Loucy (cell line): ENCODE results near the gene POU3F1.

Source experiments
- H2AFZ ChIP-seq: fragments of 200-600 bp; sonication (generic); 2 replicates; pipeline ENCODE4 v1.6.0; 2016; ENCODE audit warnings: antibody characterized with exemption, mild to moderate bottlenecking, low read length, moderate library complexity
- H3F3A ChIP-seq: fragments of 200-600 bp; 2 replicates; pipeline ENCODE4 v1.6.0; 2016; ENCODE audit warnings: antibody characterized with exemption, low read depth, mild to moderate bottlenecking
- H3K27me3 ChIP-seq: fragments of 200-600 bp; sonication (generic); 2 replicates; pipeline ENCODE4 v1.6.1; 2014; ENCODE audit warnings: low read length, mild to moderate bottlenecking; ENCODE audit not compliant: insufficient read depth, poor library complexity, severe bottlenecking
- H3K36me3 ChIP-seq: fragments of 200-600 bp; sonication (generic); 2 replicates; pipeline ENCODE4 v1.6.1; 2016; ENCODE audit warnings: low read length; ENCODE audit not compliant: insufficient read depth
- H3K4me1 ChIP-seq: fragments of 200-600 bp; sonication (generic); 2 replicates; pipeline ENCODE4 v1.5.1; 2014; ENCODE audit warnings: low read length, mild to moderate bottlenecking; ENCODE audit not compliant: insufficient read depth, poor library complexity, severe bottlenecking
- H3K4me2 ChIP-seq: fragments of 200-600 bp; sonication (generic); 2 replicates; pipeline ENCODE4 v1.6.0; 2014; ENCODE audit warnings: antibody characterized with exemption, low read length, low read depth, mild to moderate bottlenecking; ENCODE audit not compliant: poor library complexity, severe bottlenecking
- H3K4me3 ChIP-seq: fragments of 200-600 bp; sonication (generic); 2 replicates; pipeline ENCODE4 v1.5.1; 2014; ENCODE audit warnings: low read length, mild to moderate bottlenecking, mixed read lengths; ENCODE audit not compliant: poor library complexity, severe bottlenecking
- H3K79me2 ChIP-seq: fragments of 200-600 bp; sonication (generic); 2 replicates; pipeline ENCODE4 v1.6.1; 2014; ENCODE audit warnings: low read length; ENCODE audit not compliant: insufficient read depth
- H3K9ac ChIP-seq: fragments of 200-600 bp; sonication (generic); 2 replicates; pipeline ENCODE4 v1.6.0; 2014; ENCODE audit warnings: mild to moderate bottlenecking, low read depth, low read length, moderate library complexity; ENCODE audit not compliant: poor library complexity, severe bottlenecking
- H3K9me2 ChIP-seq: fragments of 200-600 bp; sonication (generic); replicated peaks from 2 replicates; pipeline ENCODE4 v1.6.1; 2016; ENCODE audit warnings: low read depth, low read length, mixed read lengths
- H3K9me3 ChIP-seq: fragments of 200-600 bp; sonication (generic); 2 replicates; pipeline ENCODE4 v1.6.1; 2014; ENCODE audit warnings: mild to moderate bottlenecking, antibody characterized with exemption, low read length, low read depth; ENCODE audit not compliant: insufficient read depth
- H4K20me1 ChIP-seq: fragments of 200-600 bp; sonication (generic); 2 replicates; pipeline ENCODE4 v1.6.0; 2014; ENCODE audit warnings: antibody characterized with exemption, low read length, mild to moderate bottlenecking; ENCODE audit not compliant: insufficient read depth, poor library complexity, severe bottlenecking
- CTCF ChIP-seq: fragments of 200-600 bp; sonication (generic); conservative IDR thresholded peaks from 2 replicates; pipeline ENCODE4 v1.5.1; 2014; ENCODE audit warnings: mild to moderate bottlenecking, antibody characterized with exemption, low read length
- EZH2phosphoT487 ChIP-seq: fragments of 200-600 bp; IDR thresholded peaks from 2 replicates; pipeline ENCODE4 v1.6.1; 2018; ENCODE audit warnings: antibody characterized with exemption, mild to moderate bottlenecking, moderate library complexity, borderline replicate concordance

Gene POU3F1

GRCh38 chr1:38055965-38056364, 9.4 kb upstream of the POU3F1 start:
- Histone ChIP-seq H4K20me1 (no peaks in the 10 kb centered on the region), H3K9me2 (no peaks in the 10 kb centered on the region), H3F3A (no peaks in the 10 kb centered on the region), H3K9ac (no peak overlapping the region), H3K79me2 (no peaks in the 10 kb centered on the region), H3K9me3 (no peaks in the 10 kb centered on the region), H3K4me2 (no peak overlapping the region), H2AFZ (no peak overlapping the region), H3K4me3 (no peak overlapping the region), H3K4me1 (no peaks in the 10 kb centered on the region), H3K27me3 (no peaks in the 10 kb centered on the region), H3K36me3 (no peaks in the 10 kb centered on the region)
- TF ChIP-seq EZH2phosphoT487 (no peak), CTCF (no peak)

GRCh38 chr1:38055398-38055797, 8.8 kb upstream of the POU3F1 start:
- no peak for TF ChIP-seq CTCF
- TF ChIP-seq EZH2phosphoT487, result no peak
- no peak overlapping the region for H3K4me3 ChIP-seq
- H3K4me2 ChIP-seq, result no peak overlapping the region
- H3K9me3 ChIP-seq, result no peaks in the 10 kb centered on the region
- no peaks in the 10 kb centered on the region for H3F3A ChIP-seq
- H4K20me1 ChIP-seq, result no peaks in the 10 kb centered on the region
- H3K9ac ChIP-seq, result no peak overlapping the region
- H3K4me1 ChIP-seq, result no peaks in the 10 kb centered on the region
- no peaks in the 10 kb centered on the region for H3K36me3 ChIP-seq
- no peaks in the 10 kb centered on the region for H3K79me2 ChIP-seq
- no peaks in the 10 kb centered on the region for H3K27me3 ChIP-seq
- no peak overlapping the region for H2AFZ ChIP-seq
- no peaks in the 10 kb centered on the region for H3K9me2 ChIP-seq

- no peaks in the 10 kb centered on the region for H3K27me3 ChIP-seq
- no peaks in the 10 kb centered on the region for H3K79me2 ChIP-seq
- H2AFZ ChIP-seq, result no peak overlapping the region
- H3K9ac ChIP-seq, result no peak overlapping the region
- no peak overlapping the region for H3K4me3 ChIP-seq
- TF ChIP-seq EZH2phosphoT487, result no peak
- TF ChIP-seq CTCF, result no peak
- no peaks in the 10 kb centered on the region for H3K4me1 ChIP-seq
- no peaks in the 10 kb centered on the region for H3K36me3 ChIP-seq
- no peaks in the 10 kb centered on the region for H3F3A ChIP-seq
- H3K9me3 ChIP-seq, result no peaks in the 10 kb centered on the region
- no peaks in the 10 kb centered on the region for H4K20me1 ChIP-seq
- H3K9me2 ChIP-seq, result no peaks in the 10 kb centered on the region
- no peak overlapping the region for H3K4me2 ChIP-seq
Measured at GRCh38 chr1:38053416-38054091, 7.0 kb upstream of the POU3F1 start.
